HUES48 (cell line): Measurements from ENCODE around the gene DPP3.
"Not testable (repeated sequence)": the region's sequence is repeated elsewhere in the genome, so short reads cannot be mapped to it uniquely, and the experiment has no call there.

ENCODE experiments used
- H3K27ac ChIP-seq: one replicate; pipeline ENCODE4 v1.7.0; 2013; ENCODE audit warnings: low read depth, low read length, inconsistent platforms
- H3K27me3 ChIP-seq: 2 replicates; pipeline ENCODE4 v1.6.1; 2013; ENCODE audit warnings: mild to moderate bottlenecking, low read length; ENCODE audit not compliant: control insufficient read depth, insufficient read depth
- H3K36me3 ChIP-seq: 2 replicates; pipeline ENCODE4 v1.6.1; 2013; ENCODE audit warnings: low read length; ENCODE audit not compliant: control insufficient read depth, insufficient read depth
- H3K4me1 ChIP-seq: 2 replicates; pipeline ENCODE4 v1.6.1; 2013; ENCODE audit warnings: mild to moderate bottlenecking, low read length; ENCODE audit not compliant: control insufficient read depth, insufficient read depth
- H3K4me3 ChIP-seq: 2 replicates; pipeline ENCODE4 v1.5.1; 2013; ENCODE audit warnings: mild to moderate bottlenecking, low read depth, low read length
- H3K9ac ChIP-seq: 2 replicates; pipeline ENCODE4 v1.6.1; 2013; ENCODE audit warnings: mild to moderate bottlenecking, low read depth, low read length, moderate library complexity
- H3K9me3 ChIP-seq: 2 replicates; pipeline ENCODE4 v1.6.1; 2013; ENCODE audit warnings: low read length; ENCODE audit not compliant: control insufficient read depth, insufficient read depth

Gene DPP3

DNA sequence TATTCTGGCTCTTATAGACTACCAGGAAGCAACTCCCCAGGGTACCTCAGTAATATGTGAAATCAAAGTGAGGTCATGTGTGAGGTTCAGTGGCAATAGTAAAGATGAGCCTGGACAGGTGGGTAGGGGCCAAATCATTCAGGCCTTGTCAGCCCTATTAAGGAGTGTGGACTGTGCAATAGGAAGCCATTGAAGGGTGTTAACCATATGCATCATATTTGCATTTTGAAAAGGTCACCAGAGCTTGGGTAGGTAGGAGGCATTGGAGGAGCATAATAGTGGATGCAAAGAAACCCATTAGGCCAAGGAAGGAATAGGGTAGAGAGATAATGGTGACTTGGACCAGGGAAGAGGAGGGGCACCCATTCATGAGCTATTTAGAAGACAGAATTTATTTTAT lies 33.2 kb upstream of the DPP3 start:
- Histone ChIP-seq H3K36me3 (no peaks in the 10 kb centered on the region), H3K27ac (no peak overlapping the region), H3K4me1 (no peaks in the 10 kb centered on the region), H3K27me3 (no peaks in the 10 kb centered on the region), H3K9ac (no peak overlapping the region), H3K9me3 (peaks cover 15% of the 10 kb centered on the region), H3K4me3 (no peak overlapping the region)

DNA sequence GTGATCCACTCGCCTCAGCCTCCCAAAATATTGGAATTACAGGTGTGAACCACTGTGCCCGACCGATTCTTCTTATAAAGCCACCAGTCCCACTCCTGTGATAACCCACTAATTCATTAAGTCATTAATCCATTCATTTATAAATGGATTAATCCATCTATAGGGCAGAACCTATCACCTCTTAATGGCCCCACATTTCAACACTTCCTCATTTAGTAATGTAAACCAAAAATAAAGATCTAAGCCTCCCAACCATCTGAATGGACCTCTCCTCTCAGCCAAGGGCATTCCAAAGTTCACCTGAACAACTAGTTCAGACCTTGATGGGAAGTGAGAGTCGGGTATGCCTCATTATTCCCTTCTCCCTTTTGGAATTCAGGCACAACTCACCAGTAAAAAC lies 31.7 kb upstream of the DPP3 start:
- Histone ChIP-seq H3K9me3 (peaks cover 8% of the 10 kb centered on the region), H3K36me3 (no peaks in the 10 kb centered on the region), H3K4me1 (no peaks in the 10 kb centered on the region), H3K27ac (no peak overlapping the region), H3K9ac (no peak overlapping the region), H3K27me3 (no peaks in the 10 kb centered on the region), H3K4me3 (no peak overlapping the region)

DNA sequence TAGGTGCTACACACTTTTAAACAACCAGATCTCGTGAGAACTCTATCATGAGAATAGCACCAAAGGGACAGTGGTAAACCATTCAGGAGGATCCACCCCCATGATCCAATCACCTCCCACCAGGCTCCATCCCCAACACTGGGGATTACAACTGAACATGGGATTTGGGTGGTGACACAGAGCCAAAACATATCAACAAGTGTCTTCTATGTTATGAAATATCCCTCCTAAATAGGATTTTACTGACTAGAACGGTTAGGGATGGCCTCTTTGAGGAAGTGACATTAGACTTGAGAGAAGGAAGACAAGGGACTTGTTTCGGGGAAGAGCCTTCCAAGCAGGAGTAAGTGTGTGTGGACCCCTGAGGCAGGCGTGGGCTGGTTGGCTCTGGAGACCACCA lies 29.7 kb upstream of the DPP3 start:
- H3K27me3 ChIP-seq: no peaks in the 10 kb centered on the region
- H3K9me3 ChIP-seq: no peaks in the 10 kb centered on the region
- no peaks in the 10 kb centered on the region for H3K4me1 ChIP-seq
- H3K36me3 ChIP-seq: no peaks in the 10 kb centered on the region
- no peak overlapping the region for H3K9ac ChIP-seq
- no peak overlapping the region for H3K4me3 ChIP-seq
- no peak overlapping the region for H3K27ac ChIP-seq

DNA sequence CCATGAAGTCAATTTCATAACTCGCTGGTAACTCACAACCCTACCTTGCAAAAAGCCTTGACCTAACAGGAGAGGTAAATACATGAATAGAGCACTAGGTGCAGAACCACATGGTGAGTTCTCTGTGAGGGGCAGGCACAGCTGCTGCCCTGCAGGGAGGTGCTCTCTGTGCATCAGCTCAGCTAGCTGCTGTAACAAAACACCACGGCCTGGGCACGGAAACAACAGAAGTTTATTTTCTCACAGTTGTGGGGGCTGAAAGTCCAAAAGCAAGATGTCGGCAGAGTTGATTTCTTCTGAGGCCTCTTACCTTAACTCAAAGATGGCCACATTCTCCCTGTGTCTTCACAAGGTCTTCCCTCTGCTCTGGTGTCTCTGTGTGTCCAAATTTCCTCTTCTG lies 28.6 kb upstream of the DPP3 start:
- Histone ChIP-seq H3K27me3 (no peaks in the 10 kb centered on the region), H3K9ac (no peak overlapping the region), H3K36me3 (no peaks in the 10 kb centered on the region), H3K9me3 (no peaks in the 10 kb centered on the region), H3K4me1 (no peaks in the 10 kb centered on the region), H3K27ac (no peak overlapping the region), H3K4me3 (no peak overlapping the region)

DNA sequence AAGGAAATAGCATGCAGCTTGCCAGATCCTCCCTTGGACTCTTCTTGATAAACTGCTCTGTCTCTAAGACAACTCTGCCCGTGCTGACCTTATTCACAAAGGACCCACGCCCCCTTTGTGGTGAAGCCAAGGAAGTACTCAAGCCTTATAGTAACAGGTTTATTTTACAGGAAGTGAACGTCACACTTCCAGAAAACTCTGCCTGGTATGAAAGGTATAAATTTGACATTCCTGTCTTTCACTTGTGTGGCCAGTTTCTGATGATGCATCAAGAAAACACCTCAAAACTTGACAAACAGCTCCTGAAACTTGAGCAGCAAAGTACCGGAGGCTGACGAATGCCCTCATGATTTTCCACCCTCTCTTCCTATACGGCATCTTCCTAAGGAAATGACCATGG lies 26.0 kb upstream of the DPP3 start:
- Histone ChIP-seq H3K9me3 (no peaks in the 10 kb centered on the region), H3K36me3 (no peaks in the 10 kb centered on the region), H3K4me3 (no peak overlapping the region), H3K27me3 (no peaks in the 10 kb centered on the region), H3K27ac (no peak overlapping the region), H3K4me1 (no peaks in the 10 kb centered on the region), H3K9ac (no peak overlapping the region)

DNA sequence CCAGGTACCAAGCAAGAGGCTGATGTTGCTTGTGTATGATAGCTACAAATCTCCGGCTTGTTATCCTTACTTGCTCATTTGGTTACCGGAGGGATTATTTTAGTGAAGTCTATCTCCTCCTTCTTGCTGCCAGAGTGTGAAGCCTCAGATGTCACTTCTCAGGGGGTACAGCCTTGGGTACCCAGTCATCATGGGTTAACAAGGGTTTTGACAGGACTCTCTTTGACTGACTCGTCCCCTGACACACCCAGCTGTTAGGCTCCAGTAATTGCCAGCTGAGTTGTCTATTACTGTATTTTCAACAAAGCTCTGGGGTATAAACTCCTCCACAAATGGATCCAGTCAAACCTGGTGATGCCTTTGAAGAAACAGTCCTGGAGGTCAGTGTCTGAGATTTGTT lies 25.4 kb upstream of the DPP3 start:
- H3K27me3 ChIP-seq: no peaks in the 10 kb centered on the region
- H3K27ac ChIP-seq: no peak overlapping the region
- H3K4me1 ChIP-seq: no peaks in the 10 kb centered on the region
- H3K36me3 ChIP-seq: no peaks in the 10 kb centered on the region
- no peak overlapping the region for H3K4me3 ChIP-seq
- H3K9ac ChIP-seq: no peak overlapping the region
- no peaks in the 10 kb centered on the region for H3K9me3 ChIP-seq

DNA sequence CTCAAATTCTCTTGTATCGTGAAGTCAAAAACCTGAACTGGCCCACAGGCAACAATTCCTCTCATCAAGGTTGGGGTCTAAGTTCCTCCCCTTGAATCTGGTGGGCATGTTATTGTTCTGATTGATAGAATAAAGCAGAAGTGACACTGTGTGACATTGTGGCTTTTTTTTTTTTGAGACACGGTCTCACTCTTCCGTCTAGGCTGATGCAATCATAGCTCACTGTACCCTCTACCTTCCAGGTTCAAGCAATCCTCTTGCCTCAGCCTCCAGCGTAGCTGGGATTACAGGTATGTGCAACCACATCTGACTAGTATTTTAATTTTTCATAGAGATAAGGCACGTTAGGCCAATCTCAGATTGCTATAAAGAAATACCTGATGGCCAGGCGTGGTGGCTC lies 22.4 kb upstream of the DPP3 start:
- Histone ChIP-seq H3K4me3 (no peak overlapping the region), H3K4me1 (no peaks in the 10 kb centered on the region), H3K9ac (no peak overlapping the region), H3K27ac (no peak overlapping the region), H3K27me3 (no peaks in the 10 kb centered on the region), H3K36me3 (no peaks in the 10 kb centered on the region), H3K9me3 (peaks cover 5% of the 10 kb centered on the region; the same call in 1 of the 2 replicates)

DNA sequence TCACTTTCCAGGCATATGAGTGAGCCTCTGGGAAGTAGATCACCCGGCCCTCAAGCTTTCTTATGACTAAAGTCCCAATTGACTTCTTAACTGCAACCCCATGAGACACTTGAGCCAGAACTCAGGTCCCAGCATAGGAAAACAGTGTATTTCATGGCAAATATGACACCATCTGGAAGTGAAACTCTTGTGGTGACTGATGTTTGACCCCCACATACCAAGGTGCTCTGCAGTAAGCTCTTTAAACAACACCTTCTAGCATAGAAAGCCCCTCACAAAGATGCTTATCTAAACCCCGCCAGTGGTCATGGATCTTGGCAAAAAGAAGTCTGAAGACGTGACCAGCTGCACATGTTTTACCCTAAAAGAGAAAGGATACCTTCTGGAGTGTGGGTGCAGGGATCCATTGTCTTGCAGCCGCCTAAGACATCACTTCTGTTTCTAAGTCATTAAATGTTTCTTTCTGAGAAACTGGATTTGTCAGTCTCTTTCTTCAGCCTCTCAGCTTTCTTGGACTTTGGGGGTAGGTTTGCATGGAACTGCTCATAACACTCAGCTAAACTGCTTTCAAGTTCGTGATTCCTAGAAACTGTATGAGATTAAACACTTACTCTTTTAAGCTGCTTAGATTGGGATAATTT lies 21.0 kb upstream of the DPP3 start:
- Histone ChIP-seq H3K9ac (no peak overlapping the region), H3K4me3 (no peak overlapping the region)

DNA sequence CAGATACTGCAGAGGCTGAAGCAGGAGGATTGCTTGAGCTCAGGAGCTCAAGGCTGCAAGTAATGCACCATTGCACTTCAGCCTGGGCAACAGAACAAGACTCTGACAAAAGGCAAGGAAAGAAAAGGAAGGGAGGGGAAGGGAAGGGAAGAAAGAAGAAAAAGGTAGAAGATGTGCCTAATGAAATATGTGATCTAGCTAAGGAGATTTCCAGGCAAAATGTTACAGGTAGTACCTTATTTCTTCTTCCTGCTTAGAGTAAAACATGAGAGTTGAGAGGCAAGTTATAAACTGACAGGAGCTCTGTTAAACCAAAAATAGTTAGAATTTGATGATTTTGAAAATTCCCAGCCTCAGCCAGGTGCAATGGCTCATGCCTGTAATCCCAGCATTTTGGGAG lies 18.2 kb upstream of the DPP3 start:
- H3K27me3 ChIP-seq: no peaks in the 10 kb centered on the region
- peaks cover 13% of the 10 kb centered on the region for H3K4me1 ChIP-seq
- H3K4me3 ChIP-seq: no peak overlapping the region
- no peak overlapping the region for H3K27ac ChIP-seq
- no peak overlapping the region for H3K9ac ChIP-seq
- H3K36me3 ChIP-seq: no peaks in the 10 kb centered on the region
- peaks cover 8% of the 10 kb centered on the region; the same call in 1 of the 2 replicates for H3K9me3 ChIP-seq

More for the DNA sequence above, 21.0 kb upstream of the DPP3 start:
- no peaks in the 10 kb centered on the region for H3K4me1 ChIP-seq
- no peaks in the 10 kb centered on the region for H3K27me3 ChIP-seq
- peaks cover 8% of the 10 kb centered on the region; the same call in 1 of the 2 replicates for H3K9me3 ChIP-seq
- H3K27ac ChIP-seq: no peak overlapping the region
- no peaks in the 10 kb centered on the region for H3K36me3 ChIP-seq

DNA sequence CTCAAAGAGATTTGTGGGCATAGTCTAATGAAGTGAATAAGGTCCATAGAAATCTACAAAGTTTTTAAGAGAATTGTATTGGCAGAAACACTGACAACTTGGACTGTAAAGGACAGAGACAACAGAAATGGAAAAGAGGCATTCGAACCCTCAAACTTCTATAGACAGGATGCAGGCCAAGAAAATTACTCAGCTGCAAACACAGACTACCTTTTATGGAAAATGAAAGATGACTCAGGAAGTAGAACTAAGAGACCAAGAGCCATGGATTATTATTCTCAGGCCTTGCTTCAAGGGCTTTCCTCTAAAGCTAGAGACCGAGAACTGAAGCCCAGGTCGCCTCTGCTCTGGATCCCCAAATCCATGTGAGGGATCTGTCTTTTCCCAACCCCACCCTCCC lies 17.3 kb upstream of the DPP3 start:
- Histone ChIP-seq H3K9ac (no peak overlapping the region), H3K36me3 (no peaks in the 10 kb centered on the region), H3K9me3 (peaks cover 8% of the 10 kb centered on the region; the same call in 1 of the 2 replicates), H3K4me1 (peaks cover 16% of the 10 kb centered on the region), H3K27ac (no peak overlapping the region), H3K27me3 (no peaks in the 10 kb centered on the region), H3K4me3 (no peak overlapping the region)

DNA sequence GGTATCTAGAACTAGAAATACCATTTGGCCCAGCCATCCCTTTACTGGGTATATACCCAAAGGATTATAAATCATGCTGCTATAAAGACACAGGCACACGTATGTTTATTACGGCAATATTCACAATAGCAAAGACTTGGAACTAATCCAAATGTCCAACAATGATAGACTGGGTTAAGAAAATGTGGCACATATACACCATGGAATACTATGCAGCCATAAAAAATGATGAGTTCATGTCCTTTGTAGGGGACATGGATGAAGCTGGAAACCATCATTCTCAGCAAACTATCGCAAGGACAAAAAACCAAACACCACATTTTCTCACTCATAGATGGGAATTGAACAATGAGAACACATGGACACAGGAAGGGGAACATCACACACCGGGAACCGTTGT lies 16.1 kb upstream of the DPP3 start:
- H3K36me3 ChIP-seq, H3K4me3 ChIP-seq, H3K27ac ChIP-seq, H3K9ac ChIP-seq, H3K9me3 ChIP-seq, H3K27me3 ChIP-seq: not testable (repeated sequence)
- H3K4me1 ChIP-seq: peaks cover 16% of the 10 kb centered on the region
